Upper lobe of right lung (tissue), 1 donor: ENCODE results near the gene KIAA2012. TPM values are rescaled to one million over a fixed set of nuclear protein-coding genes. Genes with fewer than 3 reads are reported as not detected.

Experiments
- ATAC-seq: fragments of 200-7000 bp; cut with Tn5 transposase; one replicate; pipeline ENCODE4 v1.9.1; 2020; ENCODE audit warnings: mild to moderate bottlenecking, moderate library complexity
- DNase-seq: peaks from one replicate; pipeline ENCODE4 v3.0.0-alpha.2; 2020
- H3K27ac ChIP-seq: fragments of 200-600 bp; one replicate; pipeline ENCODE4 v1.8.0; 2022
- H3K27me3 ChIP-seq: fragments of 200-600 bp; one replicate; pipeline ENCODE4 v1.8.0; 2022; ENCODE audit warnings: mild to moderate bottlenecking
- H3K36me3 ChIP-seq: fragments of 200-600 bp; one replicate; pipeline ENCODE4 v1.8.0; 2022
- H3K4me1 ChIP-seq: fragments of 200-600 bp; one replicate; pipeline ENCODE4 v1.8.0; 2022
- H3K4me3 ChIP-seq: fragments of 200-600 bp; one replicate; pipeline ENCODE4 v1.8.0; 2022; ENCODE audit warnings: mild to moderate bottlenecking
- H3K9me3 ChIP-seq: fragments of 200-600 bp; one replicate; pipeline ENCODE4 v1.8.0; 2022
- CTCF ChIP-seq: fragments of 200-600 bp; IDR thresholded peaks from one replicate; pipeline ENCODE4 v1.8.0; 2022; ENCODE audit warnings: antibody characterized with exemption
- intact Hi-C: fragments of 100-400 bp; cut with DNase I; formaldehyde crosslinking; loops from one replicate; pipeline ENCODE4 v1.11.0; 2022
- total RNA-seq: library from RNA; stranded (reverse); fragmentation: NEBNext Ultra II Directional; extraction: Animal tissue kit (Norgen Biotek cat#: 25700); gene quantifications from one replicate; pipeline ENCODE4 v1.2.1, GENCODE V29; 2021
- donor health status: DM: no; HTN: yes; CAD: no; lungs with severe emphysema.

KIAA2012 gene
- total RNA-seq, 1 donor from 2014 or later = not detected

- Histone ChIP-seq H3K4me3 (no peak overlapping the region), H3K27me3 (no peaks in the 10 kb centered on the region), H3K36me3 (no peaks in the 10 kb centered on the region), H3K4me1 (no peaks in the 10 kb centered on the region), H3K9me3 (no peaks in the 10 kb centered on the region), H3K27ac (no peak overlapping the region)
- no peak for TF ChIP-seq CTCF
- DNase-seq (no peak), ATAC-seq (no peak)
- intact Hi-C loops = no loop called here
These were observed 112.1 kb downstream of the KIAA2012 start for GRCh38 chr2:202185156-202185555.

- intact Hi-C loops = no loop called here
- no peak overlapping the region for H3K27ac ChIP-seq
- TF ChIP-seq CTCF = no peak
- H3K9me3 ChIP-seq = no peaks in the 10 kb centered on the region
- ATAC-seq = no peak
- H3K4me1 ChIP-seq = no peaks in the 10 kb centered on the region
- H3K4me3 ChIP-seq = no peak overlapping the region
- no peaks in the 10 kb centered on the region for H3K36me3 ChIP-seq
- H3K27me3 ChIP-seq = no peaks in the 10 kb centered on the region
- no peak for DNase-seq
These were observed 113.7 kb downstream of the KIAA2012 start for GRCh38 chr2:202186641-202187202.

- no peak for DNase-seq
- Histone ChIP-seq H3K36me3 (no peaks in the 10 kb centered on the region), H3K9me3 (no peaks in the 10 kb centered on the region), H3K4me1 (no peaks in the 10 kb centered on the region), H3K27ac (no peak overlapping the region), H3K4me3 (no peak overlapping the region), H3K27me3 (no peaks in the 10 kb centered on the region)
- no peak for TF ChIP-seq CTCF
- intact Hi-C loops = no loop called here
- ATAC-seq = no peak
These were observed 114.5 kb downstream of the KIAA2012 start for GRCh38 chr2:202187570-202187969.

GRCh38 chr2:202193305-202193704 lies 120.2 kb downstream of the KIAA2012 start:
- TF ChIP-seq CTCF = no peak
- no peak overlapping the region for H3K27ac ChIP-seq
- ATAC-seq = no peak
- H3K4me1 ChIP-seq = no peaks in the 10 kb centered on the region
- no peaks in the 10 kb centered on the region for H3K9me3 ChIP-seq
- DNase-seq = no peak
- intact Hi-C loops = no loop called here
- no peak overlapping the region for H3K4me3 ChIP-seq
- no peaks in the 10 kb centered on the region for H3K27me3 ChIP-seq
- no peaks in the 10 kb centered on the region for H3K36me3 ChIP-seq

- intact Hi-C loops = no loop called here
- TF ChIP-seq CTCF = no peak
- H3K27ac ChIP-seq = no peak overlapping the region
- no peaks in the 10 kb centered on the region for H3K9me3 ChIP-seq
- no peaks in the 10 kb centered on the region for H3K36me3 ChIP-seq
- no peak overlapping the region for H3K4me3 ChIP-seq
- no peaks in the 10 kb centered on the region for H3K27me3 ChIP-seq
- no peaks in the 10 kb centered on the region for H3K4me1 ChIP-seq
- DNase-seq (no peak), ATAC-seq (no peak)
These were observed 120.9 kb downstream of the KIAA2012 start for GRCh38 chr2:202193881-202194353.

- DNase-seq (no peak), ATAC-seq (no peak)
- Histone ChIP-seq H3K9me3 (no peaks in the 10 kb centered on the region), H3K36me3 (no peaks in the 10 kb centered on the region), H3K27me3 (no peaks in the 10 kb centered on the region), H3K4me3 (no peak overlapping the region), H3K27ac (no peak overlapping the region), H3K4me1 (no peaks in the 10 kb centered on the region)
- TF ChIP-seq CTCF = no peak
- intact Hi-C loops = no loop called here
These were observed 121.4 kb downstream of the KIAA2012 start for GRCh38 chr2:202194418-202194817.
